Neuronal stem cell (in vitro differentiated cells): ENCODE data around the gene TUBB1.

ENCODE experiments used
- DNase-seq: peaks from one replicate; pipeline ENCODE4 v3.0.0-alpha.2; 2013; ENCODE audit warnings: low spot score
- H2AFZ ChIP-seq: one replicate; pipeline ENCODE4 v1.6.1; 2013; ENCODE audit warnings: mild to moderate bottlenecking, low read length, inconsistent platforms
- H2AK5ac ChIP-seq: 2 replicates; pipeline ENCODE4 v1.6.1; 2013; ENCODE audit warnings: low read depth, mild to moderate bottlenecking, inconsistent platforms, low read length, moderate library complexity, mixed read lengths
- H2BK120ac ChIP-seq: 2 replicates; pipeline ENCODE4 v1.6.1; 2013; ENCODE audit warnings: low read depth, mild to moderate bottlenecking, inconsistent platforms, low read length, moderate library complexity, mixed read lengths
- H2BK12ac ChIP-seq: one replicate; pipeline ENCODE4 v1.6.1; 2013; ENCODE audit warnings: low read length, inconsistent platforms
- H2BK15ac ChIP-seq: 2 replicates; pipeline ENCODE4 v1.6.1; 2013; ENCODE audit warnings: mild to moderate bottlenecking, low read length, inconsistent platforms, mixed read lengths
- H2BK5ac ChIP-seq: one replicate; pipeline ENCODE4 v1.6.1; 2013; ENCODE audit warnings: inconsistent platforms, mild to moderate bottlenecking, low read length, moderate library complexity
- H3K14ac ChIP-seq: one replicate; pipeline ENCODE4 v1.6.1; 2013; ENCODE audit warnings: low read length, inconsistent platforms
- H3K18ac ChIP-seq: 2 replicates; pipeline ENCODE4 v1.6.1; 2013; ENCODE audit warnings: low read length, inconsistent platforms
- H3K23ac ChIP-seq: 2 replicates; pipeline ENCODE4 v1.6.1; 2013; ENCODE audit warnings: low read depth, mild to moderate bottlenecking, mixed read lengths, low read length, inconsistent platforms; ENCODE audit not compliant: poor library complexity
- H3K27ac ChIP-seq: replicated peaks from 3 replicates; pipeline ENCODE4 v1.5.1; 2013; ENCODE audit warnings: low read length, inconsistent platforms
- H3K27me3 ChIP-seq, 3 experiments: 2 replicates each; pipeline ENCODE4 v1.6.1; 2013; ENCODE audit warnings: low read length in 3 of 3, mild to moderate bottlenecking in 2 of 3, inconsistent platforms in 1 of 3, low read depth in 1 of 3, mixed read lengths in 1 of 3, moderate library complexity in 1 of 3; ENCODE audit not compliant: control insufficient read depth in 3 of 3, insufficient read depth in 3 of 3
- H3K36me3 ChIP-seq, 2 donors: replicated peaks in 1 of 2; 2 replicates each; pipeline ENCODE4 v1.6.1; 2013; ENCODE audit warnings: low read length in 2 of 2; ENCODE audit not compliant: control insufficient read depth in 2 of 2, insufficient read depth in 2 of 2
- H3K4ac ChIP-seq: 2 replicates; pipeline ENCODE4 v1.6.1; 2013; ENCODE audit warnings: inconsistent platforms, mild to moderate bottlenecking, low read length, moderate library complexity
- H3K4me1 ChIP-seq, 2 donors: 1 replicate in 1 of 2; 2 replicates in 1 of 2; pipeline ENCODE4 v1.6.1; 2013; ENCODE audit warnings: low read length in 2 of 2, low read depth in 1 of 2; ENCODE audit not compliant: control insufficient read depth in 2 of 2, insufficient read depth in 1 of 2
- H3K4me2 ChIP-seq: one replicate; pipeline ENCODE4 v1.6.1; 2013; ENCODE audit warnings: mild to moderate bottlenecking, low read length, inconsistent platforms; ENCODE audit not compliant: insufficient read depth, poor library complexity, severe bottlenecking
- H3K4me3 ChIP-seq, 2 donors: 2 replicates each; pipeline ENCODE4 v1.5.1; 2013; ENCODE audit warnings: low read length in 2 of 2, mild to moderate bottlenecking in 2 of 2, inconsistent platforms in 1 of 2, moderate library complexity in 1 of 2
- H3K79me1 ChIP-seq: one replicate; pipeline ENCODE4 v1.6.1; 2013; ENCODE audit warnings: low read depth, mild to moderate bottlenecking, inconsistent platforms, low read length, moderate library complexity
- H3K9ac ChIP-seq: one replicate; pipeline ENCODE4 v1.6.1; 2013; ENCODE audit warnings: mild to moderate bottlenecking, low read depth, low read length, inconsistent platforms; ENCODE audit not compliant: poor library complexity
- H3K9me3 ChIP-seq, 2 donors: replicated peaks in 1 of 2; 2 replicates each; pipeline versions ENCODE3 to v1.6.1; 2013; ENCODE audit warnings: low read length in 2 of 2, mild to moderate bottlenecking in 2 of 2, inconsistent platforms in 1 of 2, low read depth in 1 of 2, mixed read lengths in 1 of 2, moderate library complexity in 1 of 2; ENCODE audit not compliant: control insufficient read depth in 2 of 2, insufficient read depth in 1 of 2
- H4K8ac ChIP-seq: one replicate; pipeline ENCODE4 v1.6.1; 2013; ENCODE audit warnings: low read depth, mild to moderate bottlenecking, inconsistent platforms, low read length, moderate library complexity
- H4K91ac ChIP-seq: one replicate; pipeline ENCODE4 v1.6.1; 2013; ENCODE audit warnings: low read length, low read depth, mild to moderate bottlenecking, inconsistent platforms; ENCODE audit not compliant: poor library complexity
- WGBS, 2 donors: extraction: QIAGEN DNeasy Blood & Tissue Kit; methylation state at CpG; one replicate each; pipeline ENCODE4 v1.1.7; 2013; ENCODE audit warnings: missing lambda C conversion rate in 2 of 2, mixed read lengths in 1 of 2; ENCODE audit not compliant: insufficient read length in 2 of 2, insufficient replicate concordance in 1 of 2; ENCODE audit errors: extremely low coverage in 2 of 2; 5-methylcytosine and 5-hydroxymethylcytosine counted together

The TUBB1 gene

DNA sequence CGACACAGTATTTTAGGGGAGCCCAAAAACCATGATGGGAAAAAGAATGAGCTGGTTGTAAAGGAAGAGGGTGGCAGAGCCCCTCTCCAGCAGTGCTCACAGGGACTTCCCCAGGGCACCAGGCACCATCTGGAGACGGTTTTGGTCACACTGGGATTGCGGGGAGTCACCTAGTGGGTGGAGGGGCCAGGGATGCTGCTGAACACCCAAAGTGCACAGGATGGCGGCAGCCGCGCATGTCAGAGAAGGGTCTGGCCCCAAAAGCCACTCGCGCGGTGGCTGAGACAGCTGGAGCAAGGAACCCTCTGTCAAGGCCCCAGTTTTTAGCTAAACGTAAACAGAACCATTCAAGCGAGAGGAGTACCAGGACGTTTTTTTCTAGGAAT is 23.0 kb upstream of the TUBB1 start:
- DNase-seq, result no peak
- H3K36me3 ChIP-seq, result peaks cover 36 to 62% of the 10 kb centered on the region in 2 donors
- peaks cover 0 to 1% of the 10 kb centered on the region in 2 donors for H3K9me3 ChIP-seq
- H3K4me3 ChIP-seq, result no peak overlapping the region
- no peak overlapping the region for H3K14ac ChIP-seq
- H3K4me1 ChIP-seq, result no peaks in the 10 kb centered on the region
- no peak overlapping the region for H3K9ac ChIP-seq
- H2BK12ac ChIP-seq, result no peak overlapping the region
- H3K4me2 ChIP-seq, result no peak overlapping the region
- H3K23ac ChIP-seq, result no peak overlapping the region
- H4K8ac ChIP-seq, result no peak overlapping the region
- no peak overlapping the region for H2AK5ac ChIP-seq
- no peak overlapping the region for H2AFZ ChIP-seq
- H3K4ac ChIP-seq, result no peak overlapping the region
- H3K27me3 ChIP-seq, result no peaks in the 10 kb centered on the region
- no peak overlapping the region for H3K18ac ChIP-seq
- H3K79me1 ChIP-seq, result no peaks in the 10 kb centered on the region
- no peak overlapping the region for H3K27ac ChIP-seq
- no peak overlapping the region for H2BK15ac ChIP-seq
- no peak overlapping the region for H2BK120ac ChIP-seq
- WGBS, 2 donors, result no CpG with 5 or more reads among the region's 12 CpGs
- no peak overlapping the region for H2BK5ac ChIP-seq
- H4K91ac ChIP-seq, result no peak overlapping the region

DNA sequence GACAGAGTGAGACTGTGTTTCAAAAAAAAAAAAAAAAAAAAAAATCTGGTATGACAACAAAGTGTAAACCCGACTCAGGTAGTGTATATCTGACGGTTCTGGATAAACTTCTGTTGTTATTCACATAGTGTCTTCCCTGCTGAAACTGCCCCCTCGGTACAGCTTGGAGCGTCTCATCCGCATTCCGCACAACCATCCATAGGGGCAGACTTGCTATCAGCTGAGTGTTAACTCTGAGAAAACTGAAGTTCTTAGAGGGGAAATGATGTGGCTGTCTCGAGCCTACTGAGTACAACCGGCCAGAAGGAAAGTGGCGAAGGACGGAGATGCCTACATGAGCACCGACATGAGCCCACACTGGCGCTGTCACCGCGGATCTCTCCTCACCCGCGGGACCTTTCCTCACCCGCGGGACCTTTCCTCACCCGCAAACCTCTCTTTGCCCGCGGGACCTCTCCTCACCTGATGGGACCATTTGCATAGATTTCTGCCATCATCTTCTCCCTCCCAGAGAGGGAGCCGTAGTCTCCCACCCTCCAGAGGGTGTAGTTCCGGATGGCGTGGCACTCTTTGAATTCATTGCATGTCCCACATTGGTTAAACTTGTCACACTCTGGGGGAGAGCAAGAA is 22.0 kb upstream of the TUBB1 start:
- no peak overlapping the region for H2BK15ac ChIP-seq
- peaks cover 0 to under 1% of the 10 kb centered on the region in 2 donors for H3K4me1 ChIP-seq
- no peak overlapping the region for H3K14ac ChIP-seq
- H2AK5ac ChIP-seq, result no peak overlapping the region
- WGBS, 2 donors, result no CpG with 5 or more reads among the region's 24 CpGs
- no peak for DNase-seq
- no peak overlapping the region for H4K8ac ChIP-seq
- no peak overlapping the region for H3K27ac ChIP-seq
- no peak overlapping the region for H3K4ac ChIP-seq
- H3K4me3 ChIP-seq, result no peak overlapping the region
- H3K9ac ChIP-seq, result no peak overlapping the region
- H2BK120ac ChIP-seq, result no peak overlapping the region
- no peaks in the 10 kb centered on the region for H3K27me3 ChIP-seq
- H2AFZ ChIP-seq, result no peak overlapping the region
- no peak overlapping the region for H2BK5ac ChIP-seq
- no peak overlapping the region for H3K23ac ChIP-seq
- no peaks in the 10 kb centered on the region for H3K79me1 ChIP-seq
- peaks cover 35 to 51% of the 10 kb centered on the region in 2 donors for H3K36me3 ChIP-seq
- no peak overlapping the region for H3K18ac ChIP-seq
- no peak overlapping the region for H2BK12ac ChIP-seq
- no peak overlapping the region for H3K4me2 ChIP-seq
- H3K9me3 ChIP-seq, result peaks cover 0 to 1% of the 10 kb centered on the region in 2 donors
- no peak overlapping the region for H4K91ac ChIP-seq

DNA sequence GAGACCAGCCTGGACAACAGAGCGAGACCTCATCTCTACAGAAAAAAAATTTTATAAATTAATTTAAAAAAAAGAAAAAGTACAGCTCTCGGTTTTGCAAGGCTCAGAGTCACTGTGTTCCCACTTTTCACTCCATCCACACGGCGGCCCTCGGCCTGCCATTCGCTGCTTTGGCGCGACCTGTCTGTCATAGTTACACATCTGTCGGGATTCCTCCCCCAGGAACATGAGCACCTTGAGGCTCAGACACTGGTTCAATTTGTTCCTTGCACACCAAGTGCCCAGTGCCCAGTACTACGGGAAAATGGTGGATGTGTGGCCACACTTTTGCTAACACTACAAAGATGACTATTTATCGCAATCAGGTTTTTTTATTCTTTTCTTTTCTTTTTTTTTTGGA is 20.6 kb upstream of the TUBB1 start:
- no peak overlapping the region for H2AFZ ChIP-seq
- H4K8ac ChIP-seq, result no peak overlapping the region
- no peak overlapping the region for H2BK120ac ChIP-seq
- no peaks in the 10 kb centered on the region for H3K79me1 ChIP-seq
- no peak overlapping the region for H3K9ac ChIP-seq
- no peak overlapping the region for H3K23ac ChIP-seq
- no peak overlapping the region for H4K91ac ChIP-seq
- H3K4ac ChIP-seq, result no peak overlapping the region
- no peak overlapping the region for H2AK5ac ChIP-seq
- no peak overlapping the region for H3K4me2 ChIP-seq
- no peak overlapping the region for H2BK15ac ChIP-seq
- peaks cover 8 to 10% of the 10 kb centered on the region in 2 donors for H3K4me1 ChIP-seq
- WGBS, 2 donors, result no CpG with 5 or more reads among the region's 11 CpGs
- H3K27ac ChIP-seq, result no peak overlapping the region
- H2BK12ac ChIP-seq, result no peak overlapping the region
- H3K18ac ChIP-seq, result no peak overlapping the region
- no peak overlapping the region for H2BK5ac ChIP-seq
- peaks cover 0 to 1% of the 10 kb centered on the region in 2 donors for H3K9me3 ChIP-seq
- H3K36me3 ChIP-seq, result peaks cover 23 to 37% of the 10 kb centered on the region in 2 donors
- DNase-seq, result no peak
- no peak overlapping the region for H3K4me3 ChIP-seq
- H3K14ac ChIP-seq, result no peak overlapping the region
- H3K27me3 ChIP-seq, result no peaks in the 10 kb centered on the region

DNA sequence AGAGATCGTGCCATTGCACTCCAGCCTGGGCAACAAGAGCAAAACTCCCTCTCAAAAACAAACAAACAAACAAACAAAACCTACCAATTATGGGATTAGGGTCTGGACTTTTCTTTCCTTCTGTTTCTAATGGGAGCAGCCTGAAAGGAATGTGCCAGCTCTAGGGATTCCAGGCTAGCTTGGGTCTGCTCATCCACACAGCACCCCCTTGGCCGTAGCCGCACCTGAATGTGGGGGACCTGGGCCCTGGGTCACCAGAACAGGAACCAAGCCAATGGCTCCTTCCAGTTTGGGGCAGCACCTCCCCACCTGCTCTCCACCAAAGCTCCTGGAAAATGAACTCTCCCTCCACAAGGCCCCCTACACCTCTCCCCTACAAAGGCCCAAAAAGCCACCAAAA is 18.9 kb upstream of the TUBB1 start:
- H3K9ac ChIP-seq, result no peak overlapping the region
- H3K27me3 ChIP-seq, result no peaks in the 10 kb centered on the region
- no peak overlapping the region for H2AFZ ChIP-seq
- H3K4me2 ChIP-seq, result no peak overlapping the region
- no peaks in the 10 kb centered on the region for H3K79me1 ChIP-seq
- H4K91ac ChIP-seq, result no peak overlapping the region
- no peak overlapping the region for H4K8ac ChIP-seq
- H3K18ac ChIP-seq, result no peak overlapping the region
- no peak overlapping the region for H2BK120ac ChIP-seq
- H3K14ac ChIP-seq, result no peak overlapping the region
- peaks cover 12 to 21% of the 10 kb centered on the region in 2 donors for H3K36me3 ChIP-seq
- no peak overlapping the region for H2BK12ac ChIP-seq
- H3K4ac ChIP-seq, result no peak overlapping the region
- H3K23ac ChIP-seq, result no peak overlapping the region
- H3K4me3 ChIP-seq, result no peak overlapping the region
- WGBS, 2 donors, result no CpG with 5 or more reads among the region's 3 CpGs
- H3K9me3 ChIP-seq, result no peaks in the 10 kb centered on the region
- no peak for DNase-seq
- peaks cover 8 to 10% of the 10 kb centered on the region in 2 donors for H3K4me1 ChIP-seq
- H3K27ac ChIP-seq, result no peak overlapping the region
- no peak overlapping the region for H2AK5ac ChIP-seq
- no peak overlapping the region for H2BK5ac ChIP-seq
- no peak overlapping the region for H2BK15ac ChIP-seq
